OCI-LY1 (cell line): ENCODE data around the gene RGS14.

Experiments used
- CTCF ChIP-seq: fragments of 200-600 bp; sonication (generic), shearing (Covaris generic); IDR thresholded peaks from 2 replicates; pipeline ENCODE4 v1.5.1; 2017; ENCODE audit warnings: mild to moderate bottlenecking, antibody characterized with exemption, low read length, moderate library complexity, mixed read lengths
- EZH2 ChIP-seq: fragments of 200-600 bp; sonication (generic), shearing (Covaris generic); IDR thresholded peaks from 2 replicates; pipeline ENCODE4 v1.8.0; 2017; ENCODE audit warnings: borderline replicate concordance, mixed run types, mild to moderate bottlenecking, antibody characterized with exemption, low read length, moderate library complexity, mixed read lengths

GRCh38 chr5:177353093-177353492 is 4.6 kb upstream of the RGS14 start:
- TF ChIP-seq CTCF: no peak
- TF ChIP-seq EZH2: no peak
